ENCODE measurements around the gene NCOR1.
"Not testable (repeated sequence)": the region's sequence is repeated elsewhere in the genome, so short reads cannot be mapped to it uniquely, and the experiment has no call there.

Gene NCOR1

DNA sequence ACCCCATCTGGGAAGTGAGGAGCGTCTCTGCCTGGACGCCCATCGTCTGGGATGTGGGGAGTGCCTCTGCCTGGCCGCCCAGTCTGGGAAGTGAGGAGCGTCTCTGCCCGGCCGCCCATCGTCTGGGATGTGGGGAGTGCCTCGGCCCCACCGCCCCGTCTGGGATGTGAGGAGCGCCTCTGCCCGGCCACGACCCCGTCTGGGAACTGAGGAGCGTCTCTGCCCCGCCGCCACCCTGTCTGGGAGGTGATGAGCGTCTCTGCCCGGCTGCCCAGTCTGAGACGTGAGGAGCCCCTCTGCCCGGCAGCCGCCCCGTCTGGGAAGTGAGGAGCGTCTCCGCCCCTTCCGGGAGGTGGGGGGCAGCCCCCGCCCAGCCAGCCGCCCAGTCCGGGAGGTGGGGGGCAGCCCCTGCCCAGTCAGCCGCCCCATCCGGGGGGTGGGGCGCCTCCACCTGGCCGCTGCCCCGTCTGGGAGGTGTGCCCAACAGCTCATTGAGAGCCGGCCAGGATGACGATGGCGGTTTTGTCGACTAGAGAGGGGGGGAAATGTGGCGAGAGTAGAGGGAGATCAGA lies 69.9 kb downstream of the NCOR1 start:
- DNase-seq = not testable (repeated sequence)

DNA sequence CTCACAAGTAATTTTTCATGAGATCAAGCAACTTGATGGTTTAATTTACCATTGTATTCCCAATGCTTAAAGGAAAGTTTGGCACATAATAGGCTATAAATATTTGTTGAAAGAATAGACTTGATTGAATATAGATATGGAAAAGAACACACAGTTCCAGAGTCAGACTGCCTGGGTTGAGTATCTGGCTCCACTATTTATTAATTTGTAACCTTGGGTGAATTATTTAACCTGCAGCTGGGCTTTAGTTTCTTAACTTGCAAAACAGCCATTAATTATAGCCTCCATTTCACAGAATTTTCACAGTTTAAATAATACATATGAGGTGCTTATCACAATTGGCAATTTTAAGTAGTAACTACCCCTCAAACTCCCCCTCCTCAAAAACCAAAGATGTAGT lies 73.6 kb downstream of the NCOR1 start:
- DNase-seq = no peak

DNA sequence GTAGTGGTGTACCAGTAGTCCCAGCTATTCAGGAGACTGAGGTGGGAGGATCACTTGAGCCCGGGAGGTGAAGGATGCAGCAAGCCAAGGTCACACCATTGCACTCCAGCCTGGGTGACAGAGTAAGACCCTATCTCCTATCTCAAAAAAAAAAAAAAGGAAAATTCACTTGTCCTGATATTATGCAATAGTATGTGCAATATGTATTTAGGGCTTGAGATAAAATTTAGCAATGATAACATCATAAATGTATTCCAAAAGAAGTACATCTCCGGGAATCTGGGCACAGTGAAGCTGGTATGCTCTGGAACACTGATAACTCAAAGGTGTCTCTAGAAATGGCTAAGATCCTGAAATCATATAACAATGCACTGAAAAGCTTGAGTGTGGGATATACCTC lies 74.5 kb downstream of the NCOR1 start:
- no peak for DNase-seq

DNA sequence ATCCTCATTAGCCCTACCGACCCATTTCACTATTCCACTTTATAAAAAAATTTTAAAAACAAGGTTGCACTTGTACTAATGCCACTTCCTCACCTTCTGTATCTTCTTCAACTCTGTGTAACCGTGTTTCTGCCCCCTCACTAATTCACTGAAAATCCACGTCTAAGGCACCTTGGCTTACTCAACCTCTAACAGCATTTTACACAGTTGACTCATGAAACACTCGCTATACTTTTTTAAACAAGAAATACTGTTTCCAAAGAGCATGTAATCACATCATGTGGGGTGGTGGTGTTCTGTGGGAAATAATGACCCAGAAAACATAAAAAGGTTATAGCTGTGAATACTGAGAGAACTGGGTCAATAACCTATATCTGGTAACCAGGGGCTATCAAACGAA lies 79.9 kb downstream of the NCOR1 start:
- DNase-seq = no peak

DNA sequence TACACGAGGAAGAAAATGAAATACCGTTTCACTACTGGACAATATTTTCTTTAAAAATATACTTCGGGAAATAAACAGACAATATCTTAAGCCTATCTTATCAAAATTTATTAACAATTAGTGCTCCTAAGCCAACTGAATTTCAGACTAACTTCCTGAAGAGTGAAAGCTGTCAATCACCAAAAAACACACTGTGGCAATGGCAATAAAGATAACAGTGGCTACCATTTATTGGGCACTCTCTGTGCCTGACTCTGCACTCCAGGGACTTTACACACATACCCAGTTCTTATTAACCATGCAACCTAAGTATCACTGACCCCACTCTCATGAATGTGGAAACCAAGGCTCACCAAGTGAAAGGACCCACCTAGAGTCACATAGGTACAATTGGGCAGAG lies 83.7 kb downstream of the NCOR1 start:
- no peak for DNase-seq

DNA sequence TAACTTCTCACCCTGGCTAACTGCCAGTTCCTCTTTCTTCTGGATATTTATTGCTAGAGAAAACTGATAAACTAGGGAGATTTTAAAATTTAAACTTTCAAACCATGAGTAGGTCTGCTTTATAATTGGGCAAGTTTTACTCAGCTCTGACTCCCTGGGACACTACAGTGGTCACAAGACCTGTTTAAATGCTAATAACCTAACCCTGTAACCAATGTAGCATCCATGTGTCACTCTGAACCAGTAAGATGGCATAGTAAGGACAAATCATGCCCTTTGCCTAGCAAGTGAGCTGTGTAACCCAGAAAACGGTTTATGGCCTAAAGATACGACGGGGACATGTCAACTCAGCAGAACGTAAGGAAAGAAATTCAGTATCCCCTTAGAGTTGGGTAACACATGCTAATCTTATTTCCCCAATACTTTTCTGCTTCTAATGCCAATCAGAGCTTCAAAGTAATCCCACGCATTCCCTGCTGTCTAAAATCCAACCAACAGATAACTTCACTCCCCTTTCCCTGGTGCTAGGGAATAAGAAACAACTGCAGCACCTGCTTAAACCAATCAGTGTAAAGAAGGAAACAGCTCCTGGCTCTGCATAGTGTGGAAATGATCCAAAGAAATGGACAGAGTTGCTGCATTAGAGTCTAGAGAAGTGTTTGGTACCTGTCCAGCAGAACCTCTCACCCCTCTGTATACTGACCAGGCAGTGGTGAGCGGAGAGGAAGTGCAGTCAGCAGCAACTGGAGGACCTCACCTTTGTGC lies 85.7 kb downstream of the NCOR1 start:
- DNase-seq = no peak

DNA sequence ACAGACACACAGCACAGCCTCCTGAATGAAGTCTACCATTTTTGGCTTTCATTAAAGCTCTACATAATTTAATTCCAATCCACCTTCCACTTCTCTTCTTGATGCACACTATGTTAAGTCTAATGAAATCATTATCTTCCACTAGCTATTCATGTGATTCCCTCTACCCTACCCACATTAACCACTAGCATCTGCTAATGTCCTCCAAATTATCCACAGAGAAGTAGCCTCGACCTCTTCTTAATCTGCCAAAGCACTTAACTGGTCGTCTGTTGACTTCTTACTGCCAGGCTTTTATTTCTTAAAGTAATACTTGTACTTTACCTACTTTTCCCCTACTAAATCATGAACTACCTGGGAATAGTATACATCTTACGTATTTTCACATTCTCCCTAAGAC lies 91.8 kb downstream of the NCOR1 start:
- no peak for DNase-seq

DNA sequence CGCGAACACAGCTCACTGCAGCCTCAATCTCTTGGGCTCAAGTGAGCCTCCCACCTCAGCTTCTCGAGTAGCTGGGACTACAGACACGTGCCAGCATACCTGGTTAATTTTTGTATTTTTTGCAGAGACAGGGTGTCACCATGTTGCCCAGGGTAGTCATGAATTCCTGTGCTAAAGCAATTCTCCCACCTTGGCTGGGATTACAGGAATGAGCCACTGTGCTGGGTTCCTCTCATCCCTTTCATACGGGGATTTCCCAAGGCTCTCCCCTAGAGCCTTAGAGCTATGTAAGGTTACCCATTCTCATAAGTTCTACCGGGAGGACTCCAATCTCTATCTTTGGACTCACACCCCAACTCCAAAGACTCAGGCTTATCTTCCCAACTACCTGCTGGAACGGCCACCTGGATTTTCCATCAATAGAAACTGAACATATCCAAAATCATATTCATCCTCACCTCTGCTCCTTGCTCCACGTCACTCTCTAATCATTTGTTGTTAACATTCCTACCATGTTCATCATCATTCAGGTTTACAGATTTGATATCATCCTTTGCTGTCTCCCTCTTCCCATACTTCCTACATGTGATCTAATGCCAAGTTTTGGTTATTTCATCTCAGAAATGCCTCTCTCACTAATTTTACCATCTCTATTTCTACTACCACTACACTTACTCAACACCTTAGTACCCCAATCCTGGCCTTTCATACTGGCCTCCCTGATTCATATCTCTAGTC lies 92.5 kb downstream of the NCOR1 start:
- no peak for DNase-seq

DNA sequence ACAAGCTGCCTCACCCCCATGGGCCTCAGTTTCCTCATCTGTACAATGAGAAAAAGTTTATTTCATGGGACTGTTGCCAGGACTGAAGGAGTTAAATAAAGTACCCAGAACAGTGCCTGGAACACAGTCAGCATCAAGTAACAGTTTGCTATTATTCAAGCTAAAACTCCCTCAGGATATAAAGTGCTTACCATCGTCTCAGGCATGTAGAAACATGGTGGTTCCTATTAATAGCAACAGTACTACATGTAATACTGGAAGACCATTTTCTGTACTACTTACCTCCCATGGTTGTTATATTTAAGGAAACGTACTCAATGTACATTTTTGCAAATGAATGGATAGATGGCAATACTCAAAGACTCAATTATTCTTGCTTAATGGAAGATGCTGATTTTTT lies 93.4 kb downstream of the NCOR1 start:
- no peak for DNase-seq

DNA sequence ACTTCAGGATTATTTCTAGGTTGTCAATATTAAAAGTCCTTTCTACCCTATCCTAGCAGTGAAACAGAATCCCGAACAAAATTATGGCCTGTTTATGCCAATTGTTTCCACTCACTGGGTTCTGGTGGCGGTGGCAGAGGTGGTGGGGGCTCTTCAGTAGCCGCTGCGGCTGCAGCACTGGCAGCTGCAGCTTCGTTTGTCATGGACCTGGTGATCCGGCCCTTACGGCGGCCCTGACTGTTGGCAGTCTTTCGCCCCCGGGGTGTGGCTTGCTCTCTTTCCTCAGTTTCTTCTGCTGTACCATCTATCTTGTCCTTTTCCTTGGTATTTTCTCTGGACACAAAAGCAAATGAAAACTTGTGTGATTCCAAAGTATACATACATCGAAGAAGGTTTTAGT lies 94.4 kb downstream of the NCOR1 start:
- DNase-seq = no peak

DNA sequence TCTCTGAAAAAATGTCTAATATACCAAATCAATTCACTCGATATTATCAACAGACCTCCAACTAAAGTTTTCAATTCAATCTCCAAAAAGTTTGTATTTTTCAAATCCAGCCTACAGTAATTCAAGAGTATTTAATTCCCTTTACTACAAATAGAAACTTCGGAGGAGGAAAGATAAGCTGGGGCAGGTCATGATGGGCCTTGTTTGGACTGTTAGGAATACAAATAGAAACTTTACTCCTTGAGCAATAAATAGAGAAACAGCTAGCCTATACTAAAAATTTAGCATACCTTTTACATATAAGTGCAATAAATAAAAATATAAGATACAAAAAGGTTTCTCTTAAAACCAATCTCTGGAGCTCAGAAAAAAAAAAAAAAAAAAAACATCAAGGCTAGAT lies 98.2 kb downstream of the NCOR1 start:
- DNase-seq = no peak

DNA sequence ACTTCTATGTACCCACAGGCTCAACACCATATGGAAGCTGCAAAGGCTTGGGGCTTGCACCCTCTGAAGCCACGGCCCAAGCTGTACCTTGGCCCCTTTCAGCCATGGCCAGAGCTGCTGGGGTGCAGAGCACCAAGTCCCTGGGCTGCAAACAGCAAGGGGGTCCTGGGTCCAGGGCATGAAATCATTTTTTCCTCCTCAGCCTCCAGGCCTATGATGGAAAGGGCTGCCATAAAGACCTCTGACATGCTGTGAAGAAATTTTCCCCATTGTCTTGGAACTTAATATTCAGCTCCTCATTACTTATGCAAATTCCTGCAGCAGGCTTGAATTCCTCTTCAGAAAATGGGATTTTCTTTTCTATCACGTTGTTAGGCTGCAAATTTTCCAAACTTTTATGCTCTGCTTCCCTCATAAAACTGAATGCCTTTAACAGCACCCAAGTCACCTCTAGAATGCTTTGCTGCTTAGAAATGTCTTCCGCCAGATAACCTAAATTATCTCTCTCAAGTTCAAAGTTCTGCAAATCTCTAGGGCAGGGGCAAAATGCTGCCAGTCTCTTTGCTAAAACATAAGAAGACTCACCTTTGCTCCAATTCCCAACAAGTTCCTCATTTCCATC lies 100.1 kb downstream of the NCOR1 start:
- DNase-seq = not testable (repeated sequence)

DNA sequence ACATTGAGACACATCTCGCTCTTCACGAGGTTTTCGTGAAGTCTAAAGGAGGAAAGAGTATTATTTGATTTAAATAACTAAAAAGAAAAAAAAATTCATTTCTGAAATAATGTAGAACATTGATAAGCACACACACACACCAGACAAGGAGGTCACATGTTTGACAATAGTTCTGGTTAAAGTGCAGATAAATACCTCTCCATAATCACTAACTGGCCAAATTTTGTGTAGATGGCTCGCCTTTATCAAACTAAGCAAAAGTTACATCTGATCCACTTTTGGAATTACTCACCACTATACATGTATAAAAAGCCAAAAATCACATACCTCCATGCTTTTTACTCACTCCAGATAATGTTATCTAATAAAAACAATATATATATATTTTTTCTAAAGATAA lies 106.5 kb downstream of the NCOR1 start:
- no peak for DNase-seq

DNA sequence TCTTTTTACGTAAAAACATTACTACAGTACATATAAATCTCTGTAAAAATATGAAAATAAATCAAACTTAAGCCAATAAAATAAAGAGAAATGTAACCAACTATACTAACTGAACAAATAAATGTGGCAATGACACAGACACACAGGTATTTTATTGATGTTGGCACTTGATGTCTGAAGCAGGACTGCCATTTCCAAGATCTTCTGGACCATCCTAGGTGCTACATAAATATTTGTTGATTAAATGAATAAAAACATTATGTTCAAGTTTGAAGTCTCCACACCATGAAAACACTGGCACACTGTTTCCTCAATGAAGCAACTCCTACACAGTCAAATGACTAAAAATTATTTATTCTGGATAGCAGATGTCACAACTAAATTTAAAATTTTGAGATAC lies 106.9 kb downstream of the NCOR1 start:
- DNase-seq = no peak

DNA sequence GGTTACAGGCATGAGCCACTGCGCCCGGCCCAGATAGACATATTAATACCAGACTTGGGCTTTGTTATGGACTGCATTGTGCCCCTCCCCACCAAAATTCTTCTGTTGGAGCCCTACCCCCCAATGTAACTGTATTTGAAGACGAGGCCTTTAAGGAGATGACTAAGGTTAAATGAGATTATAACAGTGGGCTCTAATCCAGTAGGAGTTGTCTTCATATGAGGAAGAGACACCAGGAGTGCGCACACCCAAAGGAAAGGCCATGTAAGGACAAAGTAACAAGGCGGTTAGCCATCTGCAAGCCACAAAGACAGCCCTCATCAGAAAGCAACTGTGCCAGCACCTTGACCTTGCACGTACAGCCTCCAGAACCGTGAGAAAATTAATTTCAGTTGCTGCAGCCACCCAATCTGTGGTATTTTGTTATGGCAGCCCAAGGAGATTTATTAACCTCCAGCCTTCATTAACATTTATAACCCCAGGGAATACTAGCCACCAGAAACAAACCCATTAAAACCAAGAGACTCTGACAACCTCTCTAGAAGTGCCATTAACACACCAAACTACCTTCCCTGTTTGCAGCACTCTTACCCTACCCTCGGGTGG lies 108.1 kb downstream of the NCOR1 start:
- no peak for DNase-seq

DNA sequence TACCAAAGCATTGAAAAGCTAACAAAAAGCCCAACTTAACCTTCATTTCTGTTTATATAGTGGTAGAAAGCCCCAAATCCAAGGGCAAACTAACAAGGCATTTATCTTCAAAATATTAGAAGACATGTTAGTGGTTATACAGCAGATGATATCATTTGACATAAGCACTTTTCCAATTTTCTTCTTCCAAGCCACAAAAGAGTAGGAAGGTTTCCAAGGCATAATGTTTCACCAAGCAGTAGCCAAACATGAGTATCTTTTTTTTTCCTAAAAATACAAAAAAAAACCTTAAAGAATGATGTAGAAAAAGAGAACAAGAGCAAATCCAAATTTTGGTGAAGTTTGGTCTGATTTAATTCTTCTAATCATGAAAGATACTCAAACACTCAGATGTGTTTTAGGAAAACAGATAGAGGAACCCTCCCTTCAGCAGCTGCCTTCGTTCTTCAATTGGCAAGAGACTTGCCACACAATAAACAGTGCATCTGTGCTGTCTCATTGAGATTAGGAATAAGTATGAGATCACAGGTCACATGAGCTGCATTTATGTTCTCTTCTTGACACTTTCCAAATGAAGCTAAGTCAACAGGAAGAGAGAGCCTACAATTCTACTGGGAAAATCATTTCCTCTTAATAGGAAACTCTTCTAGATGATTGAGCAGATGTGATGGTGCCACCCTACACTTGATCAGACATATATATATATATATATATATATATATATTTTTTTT lies 109.0 kb downstream of the NCOR1 start:
- no peak for DNase-seq

DNA sequence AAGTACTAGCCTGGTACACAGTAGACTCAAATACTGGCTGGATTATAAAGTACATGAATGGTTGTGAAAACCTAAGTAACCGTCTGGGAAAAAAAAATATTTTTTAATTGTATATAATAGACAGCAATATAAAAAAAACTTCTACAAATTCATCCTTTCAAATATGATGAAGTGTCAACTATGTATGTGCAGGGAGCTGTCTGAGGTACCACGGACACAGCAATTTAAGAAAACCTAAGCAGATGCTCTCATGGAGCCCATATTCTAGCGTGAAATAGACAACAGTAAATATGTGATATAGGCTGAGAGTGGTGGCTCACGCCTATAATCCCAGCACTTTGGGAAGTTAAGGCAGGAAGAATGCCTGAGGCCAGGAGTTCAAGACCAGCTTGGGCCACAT lies 111.1 kb downstream of the NCOR1 start:
- DNase-seq = no peak

DNA sequence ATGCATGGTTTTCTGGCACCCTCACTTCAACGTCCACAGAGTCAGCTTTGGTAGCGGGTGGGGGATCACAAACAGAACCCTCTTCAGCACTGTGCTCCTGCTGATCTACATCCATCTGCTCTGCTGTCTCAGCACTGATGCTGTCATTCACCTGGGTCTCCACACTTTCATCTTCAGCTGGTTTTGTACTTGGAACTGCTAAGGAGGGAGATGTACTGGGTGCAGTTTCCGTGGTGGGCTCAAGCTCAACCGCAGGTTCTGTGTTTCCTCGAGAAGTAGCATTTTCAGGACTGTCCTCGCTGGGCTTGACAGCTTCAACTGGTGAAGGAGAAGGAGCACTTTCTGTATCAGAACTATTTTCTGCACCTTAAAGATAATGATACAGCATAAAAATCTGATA lies 113.9 kb downstream of the NCOR1 start:
- DNase-seq = no peak

DNA sequence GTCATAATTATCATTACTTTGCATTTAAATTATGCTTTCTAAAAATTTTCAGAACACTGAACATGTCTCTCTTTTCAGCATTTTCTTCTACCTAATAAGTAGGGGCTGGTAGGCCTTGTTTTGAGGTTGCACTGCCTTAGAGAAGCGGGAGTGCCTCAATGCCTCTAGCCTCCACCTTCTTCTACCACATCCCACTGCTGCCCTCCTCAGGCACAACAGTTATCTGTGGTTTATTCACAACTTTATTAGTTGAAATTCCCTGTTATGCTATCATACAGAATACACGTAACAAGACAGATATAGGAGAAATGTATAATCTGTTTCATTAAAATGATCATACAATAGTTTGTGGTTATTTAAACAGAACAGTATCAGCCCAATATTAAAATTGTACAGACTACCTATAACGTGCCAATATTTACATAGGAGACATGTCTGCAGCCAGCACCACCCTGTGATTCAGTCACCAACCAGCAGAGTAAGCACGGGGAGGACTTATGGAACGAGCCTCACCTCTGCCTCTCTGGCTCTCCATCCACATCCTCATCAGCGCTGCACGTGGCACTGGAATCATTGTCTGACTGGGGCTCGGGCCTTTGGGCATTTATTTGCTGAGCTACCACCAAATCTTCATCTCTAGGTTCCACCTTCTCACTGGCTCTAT lies 114.5 kb downstream of the NCOR1 start:
- peak; percentile 14 for DNase-seq

DNA sequence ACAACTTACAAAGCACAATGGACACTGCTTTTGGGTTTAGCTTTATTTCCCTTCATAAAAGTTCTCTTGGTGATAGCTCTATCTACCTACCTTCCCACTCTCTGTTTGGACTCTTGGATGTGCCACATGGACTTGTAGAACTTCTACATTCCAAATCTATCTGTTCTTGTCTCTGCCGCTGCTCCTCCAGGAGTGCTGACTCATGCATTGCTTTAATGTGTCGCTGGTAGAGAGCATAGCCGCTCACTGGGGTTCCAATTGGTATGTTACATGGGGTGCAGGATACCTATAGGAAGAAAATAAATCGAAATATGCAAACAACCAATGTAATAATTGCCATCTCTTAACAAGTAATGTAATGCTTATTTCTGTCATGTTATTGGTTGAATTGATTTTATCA lies 123.6 kb downstream of the NCOR1 start:
- DNase-seq = peak; percentile 4

DNA sequence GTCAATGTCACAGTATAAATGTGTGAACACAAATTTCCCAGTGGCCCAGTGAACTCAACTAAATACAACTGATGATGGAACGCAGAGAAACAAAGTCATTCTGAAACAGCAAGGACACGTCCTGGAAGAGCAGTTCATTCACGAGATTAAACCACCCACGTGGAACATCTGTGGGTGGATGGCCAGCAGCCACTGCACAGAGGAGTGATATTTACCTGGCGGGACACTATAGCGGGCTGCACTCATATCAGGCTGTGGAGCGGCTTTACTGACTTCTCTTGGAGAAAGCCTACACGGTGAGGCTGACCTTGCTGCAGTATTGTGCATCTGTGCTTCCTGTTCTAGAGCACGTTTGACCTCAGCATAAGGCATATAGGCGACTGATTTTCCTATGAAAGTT lies 128.4 kb downstream of the NCOR1 start:
- no peak for DNase-seq

Data from fibroblast of skin of back (primary cell).